Liver (tissue), 9 donors: Measurements from ENCODE around the gene SPATS2. TPM values are rescaled to one million over a fixed set of nuclear protein-coding genes. Genes with fewer than 3 reads are reported as not detected.

Experiments
- DNase-seq: peaks from one replicate; pipeline ENCODE4 v3.0.0-alpha.2; 2017; ENCODE audit warnings: low spot score
- H3K27ac ChIP-seq, 2 donors: one replicate each; pipeline ENCODE4 v1.7.0; 2013; ENCODE audit warnings: inconsistent platforms in 2 of 2, low read length in 2 of 2, control low read depth in 1 of 2, low read depth in 1 of 2, mild to moderate bottlenecking in 1 of 2
- H3K27me3 ChIP-seq, 4 donors: one replicate each; pipeline versions ENCODE4 v1.6.1 to v1.7.0; 2013; ENCODE audit warnings: low read length in 3 of 4, inconsistent platforms in 1 of 4, mild to moderate bottlenecking in 1 of 4, moderate library complexity in 1 of 4; ENCODE audit not compliant: control insufficient read depth in 4 of 4, insufficient read depth in 4 of 4
- H3K36me3 ChIP-seq, 4 donors: one replicate each; pipeline versions ENCODE4 v1.6.1 to v1.7.0; 2013; ENCODE audit warnings: low read length in 3 of 4, mild to moderate bottlenecking in 3 of 4, low read depth in 1 of 4, moderate library complexity in 1 of 4; ENCODE audit not compliant: control insufficient read depth in 4 of 4, insufficient read depth in 3 of 4
- H3K4me1 ChIP-seq, 4 donors: one replicate each; pipeline versions ENCODE4 v1.6.1 to v1.7.0; 2013; ENCODE audit warnings: low read length in 3 of 4, mild to moderate bottlenecking in 3 of 4, moderate library complexity in 1 of 4; ENCODE audit not compliant: control insufficient read depth in 4 of 4, insufficient read depth in 4 of 4
- H3K4me3 ChIP-seq, 3 donors: one replicate each; pipeline versions ENCODE4 v1.6.1 to v1.7.0; 2013; ENCODE audit warnings: low read length in 3 of 3, control low read depth in 1 of 3, low read depth in 1 of 3, mild to moderate bottlenecking in 1 of 3
- H3K9ac ChIP-seq, 2 donors: one replicate each; pipeline ENCODE4 v1.7.0; 2013; ENCODE audit warnings: low read length in 2 of 2, mild to moderate bottlenecking in 2 of 2, moderate library complexity in 2 of 2, control low read depth in 1 of 2, low read depth in 1 of 2
- H3K9me3 ChIP-seq, 4 donors: one replicate each; pipeline versions ENCODE4 v1.6.1 to v1.7.0; 2013; ENCODE audit warnings: low read length in 3 of 4; ENCODE audit not compliant: control insufficient read depth in 4 of 4
- EGR1 ChIP-seq, 2 donors: IDR thresholded peaks; 2 replicates each; pipeline ENCODE4 v1.6.1; 2016 to 2018; ENCODE audit warnings: antibody characterized with exemption in 2 of 2, low read depth in 2 of 2
- FOXA1 ChIP-seq: IDR thresholded peaks from 2 replicates; pipeline ENCODE4 v1.6.1; 2016; ENCODE audit warnings: antibody characterized with exemption
- FOXA2 ChIP-seq: IDR thresholded peaks from 2 replicates; pipeline ENCODE4 v1.6.1; 2016; ENCODE audit warnings: antibody characterized with exemption
- GABPA ChIP-seq, 2 donors: IDR thresholded peaks in 1 of 2; conservative IDR thresholded peaks in 1 of 2; 2 replicates each; pipeline ENCODE4 v1.6.1; 2016; ENCODE audit warnings: antibody characterized with exemption in 2 of 2, mild to moderate bottlenecking in 1 of 2, moderate library complexity in 1 of 2
- HNF4A ChIP-seq, 2 donors: conservative IDR thresholded peaks; 2 replicates each; pipeline ENCODE4 v1.6.1; 2016; ENCODE audit warnings: antibody characterized with exemption in 2 of 2, mild to moderate bottlenecking in 2 of 2
- HNF4G ChIP-seq: IDR thresholded peaks from 2 replicates; pipeline ENCODE4 v1.6.1; 2016; ENCODE audit warnings: antibody characterized with exemption
- JUND ChIP-seq, 2 donors: IDR thresholded peaks; 2 replicates each; pipeline ENCODE4 v1.6.1; 2016; ENCODE audit warnings: antibody characterized with exemption in 2 of 2
- NR2F2 ChIP-seq: IDR thresholded peaks from 2 replicates; pipeline ENCODE4 v1.6.1; 2016; ENCODE audit warnings: antibody characterized with exemption
- RAD21 ChIP-seq, 2 donors: IDR thresholded peaks; 2 replicates each; pipeline ENCODE4 v1.6.1; 2016; ENCODE audit warnings: antibody characterized with exemption in 2 of 2, mild to moderate bottlenecking in 2 of 2
- RXRA ChIP-seq, 2 donors: IDR thresholded peaks; 2 replicates each; pipeline ENCODE4 v1.6.1; 2017 to 2018; ENCODE audit warnings: antibody characterized with exemption in 2 of 2, mild to moderate bottlenecking in 1 of 2
- SP1 ChIP-seq: IDR thresholded peaks from 2 replicates; pipeline ENCODE4 v1.6.1; 2018; ENCODE audit warnings: antibody characterized with exemption, mild to moderate bottlenecking
- TAF1 ChIP-seq: conservative IDR thresholded peaks from 2 replicates; pipeline ENCODE4 v1.6.1; 2016; ENCODE audit warnings: antibody characterized with exemption, mild to moderate bottlenecking
- YY1 ChIP-seq: IDR thresholded peaks from 2 replicates; pipeline ENCODE4 v1.6.1; 2016; ENCODE audit warnings: antibody characterized with exemption, mild to moderate bottlenecking
- WGBS: extraction: QIAGEN DNeasy Blood & Tissue Kit; methylation state at CpG from one replicate; pipeline ENCODE4 v1.1.7; 2013; 5-methylcytosine and 5-hydroxymethylcytosine counted together
- polyA plus RNA-seq, 2 donors: library from polyadenylated mRNA; stranded (reverse) in 1 of 2; unstranded in 1 of 2; fragments of 200-250 nt in 1 of 2; fragments of >200 nt in 1 of 2; fragmentation: Nextera tagmentation in 1 of 2; extraction: Ambion mirVana in 1 of 2; gene quantifications; one replicate each; pipeline versions ENCODE4 v1.2.1 to v1.2.3, GENCODE V29; 2013 to 2015
- total RNA-seq, 2 donors: library from RNA; depleted of rRNA; stranded (reverse); fragments of >200 nt; gene quantifications; one replicate each; pipeline ENCODE4 v1.2.3, GENCODE V29; 2014
- TF ChIP-seq, protein P1 (sequence below): IDR thresholded peaks from 2 replicates; pipeline ENCODE4 v1.6.1; 2016; ENCODE audit warnings: antibody characterized with exemption
- TF ChIP-seq, protein P2 (sequence below): IDR thresholded peaks from 2 replicates; pipeline ENCODE4 v1.6.1; 2016; ENCODE audit warnings: antibody characterized with exemption, mild to moderate bottlenecking
- TF ChIP-seq, protein P3 (sequence below): IDR thresholded peaks from 2 replicates; pipeline ENCODE4 v1.6.1; 2016; ENCODE audit warnings: antibody characterized with exemption
- TF ChIP-seq, protein P4 (sequence below): fragments of 150-350 bp; IDR thresholded peaks from 2 replicates; pipeline ENCODE4 v1.5.1; 2017; ENCODE audit warnings: improper control_type of control experiment, low read depth, low read length; ENCODE audit not compliant: missing input control
- TF ChIP-seq, protein P5 (sequence below): IDR thresholded peaks from 2 replicates; pipeline ENCODE4 v1.6.1; 2016; ENCODE audit warnings: antibody characterized with exemption
- donor health status: healthy.
- donor health status: healthy.
- donor health status: healthy.
- donor health status: healthy.
- donor health status: healthy.

Gene SPATS2
- total and polyA plus RNA-seq, 4 donors: 2.4 to 5.2 (median 4.5) TPM

DNA sequence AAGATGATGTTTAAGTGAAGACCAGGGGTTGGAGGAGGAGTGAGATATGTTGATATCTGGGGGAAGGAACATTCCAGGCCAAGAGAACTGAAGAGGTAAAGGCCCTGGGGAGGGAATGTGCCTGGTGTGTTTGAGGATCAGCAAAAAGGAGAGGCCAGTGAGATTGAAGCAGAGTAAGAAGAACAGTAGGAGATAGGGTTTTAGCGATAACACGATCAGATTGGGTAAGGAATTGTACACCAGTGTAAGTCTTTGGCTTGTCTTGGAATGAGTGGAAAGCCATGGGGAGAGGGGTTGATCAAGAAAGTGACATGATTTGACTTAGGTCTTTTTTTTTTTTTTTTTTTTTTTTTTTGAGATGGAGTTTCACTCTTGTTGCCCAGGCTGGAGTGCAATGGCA, 39.4 kb upstream of the SPATS2 start:
- no peak for DNase-seq
- TF ChIP-seq HNF4A (conservative IDR thresholded peaks at IDR 0.05) (no peak), FOXA2 (no peak), GABPA (IDR thresholded peaks at IDR 0.05 in 1 of 2, conservative IDR thresholded peaks at IDR 0.05 in 1 of 2) (no peak), HNF4G (no peak), RXRA (IDR thresholded peaks at IDR 0.05) (no peak), RAD21 (IDR thresholded peaks at IDR 0.05) (no peak), FOXA1 (no peak), YY1 (no peak), TAF1 (no peak), JUND (IDR thresholded peaks at IDR 0.05) (no peak), EGR1 (IDR thresholded peaks at IDR 0.05; ENCODE audit: low read depth in 2 of 2) (no peak), SP1 (no peak), NR2F2 (no peak)
- TF ChIP-seq, protein P1, sequence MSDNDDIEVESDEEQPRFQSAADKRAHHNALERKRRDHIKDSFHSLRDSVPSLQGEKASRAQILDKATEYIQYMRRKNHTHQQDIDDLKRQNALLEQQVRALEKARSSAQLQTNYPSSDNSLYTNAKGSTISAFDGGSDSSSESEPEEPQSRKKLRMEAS: no peak
- TF ChIP-seq, protein P2, sequence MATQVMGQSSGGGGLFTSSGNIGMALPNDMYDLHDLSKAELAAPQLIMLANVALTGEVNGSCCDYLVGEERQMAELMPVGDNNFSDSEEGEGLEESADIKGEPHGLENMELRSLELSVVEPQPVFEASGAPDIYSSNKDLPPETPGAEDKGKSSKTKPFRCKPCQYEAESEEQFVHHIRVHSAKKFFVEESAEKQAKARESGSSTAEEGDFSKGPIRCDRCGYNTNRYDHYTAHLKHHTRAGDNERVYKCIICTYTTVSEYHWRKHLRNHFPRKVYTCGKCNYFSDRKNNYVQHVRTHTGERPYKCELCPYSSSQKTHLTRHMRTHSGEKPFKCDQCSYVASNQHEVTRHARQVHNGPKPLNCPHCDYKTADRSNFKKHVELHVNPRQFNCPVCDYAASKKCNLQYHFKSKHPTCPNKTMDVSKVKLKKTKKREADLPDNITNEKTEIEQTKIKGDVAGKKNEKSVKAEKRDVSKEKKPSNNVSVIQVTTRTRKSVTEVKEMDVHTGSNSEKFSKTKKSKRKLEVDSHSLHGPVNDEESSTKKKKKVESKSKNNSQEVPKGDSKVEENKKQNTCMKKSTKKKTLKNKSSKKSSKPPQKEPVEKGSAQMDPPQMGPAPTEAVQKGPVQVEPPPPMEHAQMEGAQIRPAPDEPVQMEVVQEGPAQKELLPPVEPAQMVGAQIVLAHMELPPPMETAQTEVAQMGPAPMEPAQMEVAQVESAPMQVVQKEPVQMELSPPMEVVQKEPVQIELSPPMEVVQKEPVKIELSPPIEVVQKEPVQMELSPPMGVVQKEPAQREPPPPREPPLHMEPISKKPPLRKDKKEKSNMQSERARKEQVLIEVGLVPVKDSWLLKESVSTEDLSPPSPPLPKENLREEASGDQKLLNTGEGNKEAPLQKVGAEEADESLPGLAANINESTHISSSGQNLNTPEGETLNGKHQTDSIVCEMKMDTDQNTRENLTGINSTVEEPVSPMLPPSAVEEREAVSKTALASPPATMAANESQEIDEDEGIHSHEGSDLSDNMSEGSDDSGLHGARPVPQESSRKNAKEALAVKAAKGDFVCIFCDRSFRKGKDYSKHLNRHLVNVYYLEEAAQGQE: no peak
- TF ChIP-seq, protein P3, sequence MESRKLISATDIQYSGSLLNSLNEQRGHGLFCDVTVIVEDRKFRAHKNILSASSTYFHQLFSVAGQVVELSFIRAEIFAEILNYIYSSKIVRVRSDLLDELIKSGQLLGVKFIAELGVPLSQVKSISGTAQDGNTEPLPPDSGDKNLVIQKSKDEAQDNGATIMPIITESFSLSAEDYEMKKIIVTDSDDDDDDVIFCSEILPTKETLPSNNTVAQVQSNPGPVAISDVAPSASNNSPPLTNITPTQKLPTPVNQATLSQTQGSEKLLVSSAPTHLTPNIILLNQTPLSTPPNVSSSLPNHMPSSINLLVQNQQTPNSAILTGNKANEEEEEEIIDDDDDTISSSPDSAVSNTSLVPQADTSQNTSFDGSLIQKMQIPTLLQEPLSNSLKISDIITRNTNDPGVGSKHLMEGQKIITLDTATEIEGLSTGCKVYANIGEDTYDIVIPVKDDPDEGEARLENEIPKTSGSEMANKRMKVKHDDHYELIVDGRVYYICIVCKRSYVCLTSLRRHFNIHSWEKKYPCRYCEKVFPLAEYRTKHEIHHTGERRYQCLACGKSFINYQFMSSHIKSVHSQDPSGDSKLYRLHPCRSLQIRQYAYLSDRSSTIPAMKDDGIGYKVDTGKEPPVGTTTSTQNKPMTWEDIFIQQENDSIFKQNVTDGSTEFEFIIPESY: no peak
- TF ChIP-seq, protein P4, sequence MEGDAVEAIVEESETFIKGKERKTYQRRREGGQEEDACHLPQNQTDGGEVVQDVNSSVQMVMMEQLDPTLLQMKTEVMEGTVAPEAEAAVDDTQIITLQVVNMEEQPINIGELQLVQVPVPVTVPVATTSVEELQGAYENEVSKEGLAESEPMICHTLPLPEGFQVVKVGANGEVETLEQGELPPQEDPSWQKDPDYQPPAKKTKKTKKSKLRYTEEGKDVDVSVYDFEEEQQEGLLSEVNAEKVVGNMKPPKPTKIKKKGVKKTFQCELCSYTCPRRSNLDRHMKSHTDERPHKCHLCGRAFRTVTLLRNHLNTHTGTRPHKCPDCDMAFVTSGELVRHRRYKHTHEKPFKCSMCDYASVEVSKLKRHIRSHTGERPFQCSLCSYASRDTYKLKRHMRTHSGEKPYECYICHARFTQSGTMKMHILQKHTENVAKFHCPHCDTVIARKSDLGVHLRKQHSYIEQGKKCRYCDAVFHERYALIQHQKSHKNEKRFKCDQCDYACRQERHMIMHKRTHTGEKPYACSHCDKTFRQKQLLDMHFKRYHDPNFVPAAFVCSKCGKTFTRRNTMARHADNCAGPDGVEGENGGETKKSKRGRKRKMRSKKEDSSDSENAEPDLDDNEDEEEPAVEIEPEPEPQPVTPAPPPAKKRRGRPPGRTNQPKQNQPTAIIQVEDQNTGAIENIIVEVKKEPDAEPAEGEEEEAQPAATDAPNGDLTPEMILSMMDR: no peak
- TF ChIP-seq, protein P5, sequence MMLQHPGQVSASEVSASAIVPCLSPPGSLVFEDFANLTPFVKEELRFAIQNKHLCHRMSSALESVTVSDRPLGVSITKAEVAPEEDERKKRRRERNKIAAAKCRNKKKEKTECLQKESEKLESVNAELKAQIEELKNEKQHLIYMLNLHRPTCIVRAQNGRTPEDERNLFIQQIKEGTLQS: no peak

More for the DNA sequence above, 39.4 kb upstream of the SPATS2 start:
- no peak overlapping the region for H3K4me3 ChIP-seq
- H3K27me3 ChIP-seq: no peaks in the 10 kb centered on the region
- 93% methylated on average over 2 of the region's 2 CpGs for WGBS
- H3K27ac ChIP-seq: no peak overlapping the region
- H3K9ac ChIP-seq: no peak overlapping the region
- peaks cover 2 to 11% (median 9%) of the 10 kb centered on the region in 4 donors for H3K4me1 ChIP-seq
- H3K36me3 ChIP-seq: no peaks in the 10 kb centered on the region
- H3K9me3 ChIP-seq: no peaks in the 10 kb centered on the region
